Tibial artery (tissue), 4 donors: ENCODE measurements around the gene ASGR2.

ENCODE experiments used
- DNase-seq, 2 donors: peaks; one replicate each; pipeline ENCODE4 v3.0.0-alpha.2; 2019
- H3K27ac ChIP-seq, 2 donors: fragments of 200-600 bp; sonication (generic) in 1 of 2; 1 replicate in 1 of 2; 2 replicates in 1 of 2; pipeline ENCODE4 v1.5.1; 2018 to 2019; ENCODE audit warnings: mild to moderate bottlenecking in 1 of 2
- H3K27me3 ChIP-seq, 2 donors: fragments of 200-600 bp; sonication (generic) in 1 of 2; one replicate each; pipeline versions ENCODE4 v1.5.1 to v1.6.0; 2016 to 2019
- H3K36me3 ChIP-seq, 3 donors: fragments of 200-600 bp; sonication (generic) in 2 of 3; one replicate each; pipeline ENCODE4 v1.5.1; 2016 to 2019; ENCODE audit warnings: mild to moderate bottlenecking in 2 of 3
- H3K4me1 ChIP-seq, 4 donors: fragments of 200-600 bp; sonication (generic) in 2 of 4; 1 replicate in 3 of 4; 2 replicates in 1 of 4; pipeline ENCODE4 v1.5.1; 2016 to 2019
- H3K4me3 ChIP-seq, 2 donors: fragments of 200-600 bp; sonication (generic) in 1 of 2; 1 replicate in 1 of 2; 2 replicates in 1 of 2; pipeline ENCODE4 v1.5.1; 2018 to 2019; ENCODE audit warnings: mild to moderate bottlenecking in 2 of 2
- H3K9me3 ChIP-seq, 3 donors: fragments of 200-600 bp; sonication (generic) in 1 of 3; one replicate each; pipeline ENCODE4 v1.5.1; 2016 to 2019
- CTCF ChIP-seq, 2 experiments: fragments of 200-600 bp in 1 of 2; fragments of 450-650 bp in 1 of 2; IDR thresholded peaks; one replicate each; pipeline ENCODE4 v1.5.1; 2017 to 2019; ENCODE audit warnings: antibody characterized with exemption in 2 of 2, mild to moderate bottlenecking in 1 of 2, moderate library complexity in 1 of 2
- intact Hi-C: fragments of 100-400 bp; cut with DNase I; formaldehyde crosslinking; loops from one replicate; pipeline ENCODE4 v1.15.0; 2023; ENCODE audit warnings: low total_unique reads

Gene ASGR2

GRCh38 chr17:7063518-7064094 lies 51.0 kb downstream of the ASGR2 start:
- Histone ChIP-seq H3K4me3 (no peak overlapping the region), H3K27ac (no peak overlapping the region), H3K4me1 (no peaks in the 10 kb centered on the region), H3K27me3 (peaks cover 0 to 16% of the 10 kb centered on the region in 2 donors), H3K9me3 (peaks cover 0 to 11% (median 11%) of the 10 kb centered on the region in 3 donors), H3K36me3 (no peaks in the 10 kb centered on the region)
- intact Hi-C loops: no loop called here
- DNase-seq: no peak
- no peak for TF ChIP-seq CTCF (IDR thresholded peaks at IDR 0.05)

- DNase-seq: no peak
- peaks cover 0 to 19% of the 10 kb centered on the region in 2 donors for H3K27me3 ChIP-seq
- no peaks in the 10 kb centered on the region for H3K36me3 ChIP-seq
- no peak overlapping the region for H3K27ac ChIP-seq
- no peaks in the 10 kb centered on the region for H3K4me1 ChIP-seq
- H3K4me3 ChIP-seq: no peak overlapping the region
- intact Hi-C loops: no loop called here
- H3K9me3 ChIP-seq: no peaks in the 10 kb centered on the region
- no peak for TF ChIP-seq CTCF (IDR thresholded peaks at IDR 0.05)
Observed at GRCh38 chr17:7060165-7060891, 54.3 kb downstream of the ASGR2 start.

- H3K27ac ChIP-seq: no peak overlapping the region
- intact Hi-C loops: no loop called here
- no peaks in the 10 kb centered on the region for H3K4me1 ChIP-seq
- no peak overlapping the region for H3K4me3 ChIP-seq
- H3K27me3 ChIP-seq: peaks cover 0 to 20% of the 10 kb centered on the region in 2 donors
- H3K9me3 ChIP-seq: no peaks in the 10 kb centered on the region
- no peak for DNase-seq
- no peak for TF ChIP-seq CTCF (IDR thresholded peaks at IDR 0.05)
- no peaks in the 10 kb centered on the region for H3K36me3 ChIP-seq
Observed at GRCh38 chr17:7058831-7059447, 55.7 kb downstream of the ASGR2 start.

- Histone ChIP-seq H3K4me1 (no peaks in the 10 kb centered on the region), H3K27ac (no peak overlapping the region), H3K4me3 (no peak overlapping the region), H3K9me3 (no peaks in the 10 kb centered on the region), H3K36me3 (no peaks in the 10 kb centered on the region), H3K27me3 (peaks cover 0 to 25% of the 10 kb centered on the region in 2 donors)
- TF ChIP-seq CTCF (IDR thresholded peaks at IDR 0.05): no peak
- DNase-seq: no peak
- intact Hi-C loops: no loop called here
Observed at GRCh38 chr17:7056386-7056785, 58.2 kb downstream of the ASGR2 start.
